NCI-H226 (cell line): ENCODE measurements around the gene BOC.
A peak's percentile ranks its signal among the peaks of the same experiment; 100 is the strongest.
"Not testable (repeated sequence)": the region's sequence is repeated elsewhere in the genome, so short reads cannot be mapped to it uniquely, and the experiment has no call there.

Experiments
- DNase-seq: peaks from one replicate; pipeline ENCODE4 v3.0.0-alpha.2; 2015

BOC gene

GRCh38 chr3:113211330-113212149, at the start of gene BOC:
BOC (plus strand) TSS chr3:113211557; CDS start chr3:113249803, 38,246 bp downstream.
- DNase-seq = peak; percentile 58

GRCh38 chr3:113161661-113162060, 49.7 kb upstream of the BOC start:
- no peak for DNase-seq

- no peak for DNase-seq
Measured at GRCh38 chr3:113163152-113163551, 48.2 kb upstream of the BOC start.

GRCh38 chr3:113165841-113166240, 45.5 kb upstream of the BOC start:
- DNase-seq = no peak

GRCh38 chr3:113166357-113166718, 45.0 kb upstream of the BOC start:
- DNase-seq = no peak

- no peak for DNase-seq
Measured at GRCh38 chr3:113166719-113167492, 44.5 kb upstream of the BOC start.

GRCh38 chr3:113167825-113168801, 43.2 kb upstream of the BOC start:
- DNase-seq = no peak

- DNase-seq = no peak
Measured at GRCh38 chr3:113169891-113170452, 41.4 kb upstream of the BOC start.

GRCh38 chr3:113170771-113171170, 40.6 kb upstream of the BOC start:
- no peak for DNase-seq

GRCh38 chr3:113171675-113172300, 39.6 kb upstream of the BOC start:
- not testable (repeated sequence) for DNase-seq

- DNase-seq = no peak
Measured at GRCh38 chr3:113173102-113173501, 38.3 kb upstream of the BOC start.

- DNase-seq = no peak
Measured at GRCh38 chr3:113174304-113174703, 37.1 kb upstream of the BOC start.

- DNase-seq = no peak
Measured at GRCh38 chr3:113174801-113175485, 36.4 kb upstream of the BOC start.

- no peak for DNase-seq
Measured at GRCh38 chr3:113177526-113177925, 33.8 kb upstream of the BOC start.

GRCh38 chr3:113179235-113179824, 32.0 kb upstream of the BOC start:
- no peak for DNase-seq

GRCh38 chr3:113183748-113184661, 27.4 kb upstream of the BOC start:
- DNase-seq = peak; percentile 38

- no peak for DNase-seq
Measured at GRCh38 chr3:113185194-113185835, 26.0 kb upstream of the BOC start.

- no peak for DNase-seq
Measured at GRCh38 chr3:113186566-113186965, 24.8 kb upstream of the BOC start.

- no peak for DNase-seq
Measured at GRCh38 chr3:113193288-113193687, 18.1 kb upstream of the BOC start.
